Hematopoietic multipotent progenitor cell treated with erythropoietin and hydrocortisone succinate and interleukin-3 and kit ligand, for 4 days (in vitro differentiated cells): ENCODE measurements around the gene CEP20.

ENCODE experiments used
- DNase-seq: peaks from one replicate; pipeline ENCODE4 v3.0.0-alpha.2; 2015

The CEP20 gene

GRCh38 chr16:15897121-15897780, 8.8 kb upstream of the CEP20 start:
- DNase-seq: peak; percentile 77

- DNase-seq: peak; percentile 40
Observed at GRCh38 chr16:15894571-15895374, 6.4 kb upstream of the CEP20 start.

- no peak for DNase-seq
Observed at GRCh38 chr16:15891508-15891907, 3.1 kb upstream of the CEP20 start.

- peak; percentile 22 for DNase-seq
Observed at GRCh38 chr16:15887283-15887682, 1.1 kb downstream of the CEP20 start.

GRCh38 chr16:15886078-15886477, 2.3 kb downstream of the CEP20 start:
- DNase-seq: no peak

- DNase-seq: peak; percentile 69
Observed at GRCh38 chr16:15885560-15886001, 2.8 kb downstream of the CEP20 start.

GRCh38 chr16:15882563-15882962, 5.8 kb downstream of the CEP20 start:
- no peak for DNase-seq

GRCh38 chr16:15881794-15882379, 6.5 kb downstream of the CEP20 start:
- no peak for DNase-seq

GRCh38 chr16:15880434-15881308, 7.7 kb downstream of the CEP20 start:
- DNase-seq: no peak

- peak; percentile 79 for DNase-seq
Observed at GRCh38 chr16:15879255-15879811, 9.1 kb downstream of the CEP20 start.

GRCh38 chr16:15876503-15876902, 11.9 kb downstream of the CEP20 start:
- no peak for DNase-seq

- peak; percentile 78 for DNase-seq
Observed at GRCh38 chr16:15874745-15875314, 13.6 kb downstream of the CEP20 start.

- DNase-seq: no peak
Observed at GRCh38 chr16:15873737-15874136, 14.7 kb downstream of the CEP20 start.

- DNase-seq: no peak
Observed at GRCh38 chr16:15873301-15873700, 15.1 kb downstream of the CEP20 start.

- DNase-seq: peak; percentile 55
Observed at GRCh38 chr16:15870011-15870410, 18.4 kb downstream of the CEP20 start.

GRCh38 chr16:15866451-15866850, 22.0 kb downstream of the CEP20 start:
- DNase-seq: no peak

- no peak for DNase-seq
Observed at GRCh38 chr16:15865742-15866141, 22.7 kb downstream of the CEP20 start.

- no peak for DNase-seq
Observed at GRCh38 chr16:15864939-15865338, 23.5 kb downstream of the CEP20 start.

GRCh38 chr16:15861996-15862395, 26.4 kb downstream of the CEP20 start:
- DNase-seq: no peak

GRCh38 chr16:15858921-15859668, 29.3 kb downstream of the CEP20 start:
- DNase-seq: no peak
